ENCODE data around the gene IGSF21. TPM values are rescaled to one million over a fixed set of nuclear protein-coding genes. Genes with fewer than 3 reads are reported as not detected.

Gene IGSF21
- polyA plus RNA-seq, 3 donors = not detected

DNA sequence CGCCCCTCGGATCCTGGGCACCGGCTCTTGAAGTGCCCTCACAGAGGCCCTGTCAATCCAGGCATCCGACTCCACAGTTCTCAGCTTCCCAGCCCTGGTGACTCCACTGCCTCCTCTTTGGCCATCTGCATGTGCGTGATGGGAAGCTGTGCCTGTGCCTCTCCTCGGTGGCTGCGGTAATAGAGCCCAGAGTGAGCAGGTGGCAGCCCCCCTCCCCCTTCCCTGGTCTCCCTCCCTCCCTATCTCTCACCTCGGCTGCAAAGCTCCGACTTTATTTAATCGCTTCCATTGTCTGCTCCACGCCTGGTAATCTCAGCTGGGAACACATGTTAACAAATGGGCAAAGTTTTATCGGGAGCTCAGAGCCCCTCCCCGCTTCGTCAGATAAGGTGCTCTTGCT, 91.9 kb downstream of the IGSF21 start:
- H3K27me3 ChIP-seq (ENCODE audit: control insufficient read depth in 2 of 2, insufficient read depth in 2 of 2, low read length in 2 of 2) = peaks cover 6 to 18% of the 10 kb centered on the region in 2 donors

DNA sequence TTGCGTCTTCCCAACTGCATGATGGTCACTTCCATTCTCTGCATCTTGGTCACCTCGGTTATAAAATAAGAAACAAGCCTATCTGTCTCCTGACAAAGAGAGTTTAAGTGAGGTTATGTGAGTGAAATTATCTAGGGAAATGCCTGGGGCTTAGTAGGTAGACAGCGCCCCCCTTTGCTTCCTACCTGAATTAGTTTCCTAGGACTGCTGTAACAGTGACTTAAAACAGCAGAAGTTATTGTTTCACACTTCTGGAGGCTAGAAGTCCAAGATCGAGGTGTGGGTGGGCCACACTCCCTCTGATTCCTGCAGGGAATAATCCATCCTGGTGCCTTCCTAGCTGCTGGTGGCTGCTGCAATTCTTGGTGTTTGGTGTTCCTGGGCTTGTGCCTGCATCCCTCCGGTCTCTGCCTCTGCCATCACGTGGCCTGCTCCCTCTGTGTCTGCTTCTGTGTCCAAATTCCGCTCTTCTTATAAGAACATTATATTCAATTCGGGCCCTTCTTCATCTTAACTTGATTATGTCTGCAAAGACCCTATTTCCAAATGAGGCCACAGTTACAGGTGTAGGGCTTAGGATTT, 92.6 kb downstream of the IGSF21 start:
- Histone ChIP-seq H3K9ac (ENCODE audit: insufficient read depth, low read length, poor library complexity, severe bottlenecking) (no peak overlapping the region), H3K4me1 (ENCODE audit: control insufficient read depth in 1 of 2, insufficient read depth in 2 of 2, low read length in 2 of 2) (no peaks in the 10 kb centered on the region), H2AFZ (ENCODE audit: insufficient read depth, low read depth, low read length, poor library complexity, severe bottlenecking) (no peak overlapping the region), H4K20me1 (ENCODE audit: insufficient read depth, low read length) (no peaks in the 10 kb centered on the region), H3K9me3 (replicated peaks in 1 of 2; ENCODE audit: control insufficient read depth in 1 of 2, insufficient read depth in 1 of 2, low read length in 2 of 2) (no peaks in the 10 kb centered on the region), H3K36me3 (replicated peaks in 1 of 2; ENCODE audit: control insufficient read depth in 1 of 2, insufficient read depth in 2 of 2, low read length in 2 of 2) (no peaks in the 10 kb centered on the region), H3K27me3 (ENCODE audit: control insufficient read depth in 2 of 2, insufficient read depth in 2 of 2, low read length in 2 of 2) (peaks cover 6 to 18% of the 10 kb centered on the region in 2 donors), H3K27ac (ENCODE audit: low read depth in 1 of 2, low read length in 2 of 2) (no peak overlapping the region), H3K4me2 (replicated peaks; ENCODE audit: extremely low read depth, low read length, poor library complexity, severe bottlenecking) (no peak overlapping the region), H3K4me3 (replicated peaks in 1 of 3; ENCODE audit: low read depth in 2 of 3, low read length in 3 of 3) (no peak overlapping the region), H3K79me2 (ENCODE audit: insufficient read depth, low read length) (no peaks in the 10 kb centered on the region)
- Mint-ChIP-seq H3K9me3 (no peaks in the 10 kb centered on the region), H3K4me1 (no peaks in the 10 kb centered on the region), H3K27ac (no peak overlapping the region), H3K4me3 (no peak overlapping the region), H3K27me3 (ENCODE audit: low read depth in 3 of 3) (peaks cover 27 to 34% (median 31%) of the 10 kb centered on the region in 3 donors), H3K36me3 (no peaks in the 10 kb centered on the region)
- intact Hi-C loops (cut with micrococcal nuclease) = no loop called here
- 67% methylated on average over 4 of the region's 8 CpGs for WGBS (ENCODE audit: insufficient coverage)
- TF ChIP-seq, protein P1, sequence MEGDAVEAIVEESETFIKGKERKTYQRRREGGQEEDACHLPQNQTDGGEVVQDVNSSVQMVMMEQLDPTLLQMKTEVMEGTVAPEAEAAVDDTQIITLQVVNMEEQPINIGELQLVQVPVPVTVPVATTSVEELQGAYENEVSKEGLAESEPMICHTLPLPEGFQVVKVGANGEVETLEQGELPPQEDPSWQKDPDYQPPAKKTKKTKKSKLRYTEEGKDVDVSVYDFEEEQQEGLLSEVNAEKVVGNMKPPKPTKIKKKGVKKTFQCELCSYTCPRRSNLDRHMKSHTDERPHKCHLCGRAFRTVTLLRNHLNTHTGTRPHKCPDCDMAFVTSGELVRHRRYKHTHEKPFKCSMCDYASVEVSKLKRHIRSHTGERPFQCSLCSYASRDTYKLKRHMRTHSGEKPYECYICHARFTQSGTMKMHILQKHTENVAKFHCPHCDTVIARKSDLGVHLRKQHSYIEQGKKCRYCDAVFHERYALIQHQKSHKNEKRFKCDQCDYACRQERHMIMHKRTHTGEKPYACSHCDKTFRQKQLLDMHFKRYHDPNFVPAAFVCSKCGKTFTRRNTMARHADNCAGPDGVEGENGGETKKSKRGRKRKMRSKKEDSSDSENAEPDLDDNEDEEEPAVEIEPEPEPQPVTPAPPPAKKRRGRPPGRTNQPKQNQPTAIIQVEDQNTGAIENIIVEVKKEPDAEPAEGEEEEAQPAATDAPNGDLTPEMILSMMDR (IDR thresholded peaks at IDR 0.05) = no peak
- no peak for DNase-seq

More for the DNA sequence above, 91.9 kb downstream of the IGSF21 start:
- no peak overlapping the region for H3K4me2 ChIP-seq (replicated peaks; ENCODE audit: extremely low read depth, low read length, poor library complexity, severe bottlenecking)
- Mint-ChIP-seq H3K27me3 (ENCODE audit: low read depth in 3 of 3) (peaks cover 29 to 37% (median 30%) of the 10 kb centered on the region in 3 donors), H3K36me3 (no peaks in the 10 kb centered on the region), H3K27ac (peak overlapping the region in 1 of 7 donors; percentile 16), H3K9me3 (no peaks in the 10 kb centered on the region), H3K4me1 (no peaks in the 10 kb centered on the region), H3K4me3 (no peak overlapping the region)
- H3K79me2 ChIP-seq (ENCODE audit: insufficient read depth, low read length) = no peaks in the 10 kb centered on the region
- no peak overlapping the region for H3K4me3 ChIP-seq (replicated peaks in 1 of 3; ENCODE audit: low read depth in 2 of 3, low read length in 3 of 3)
- DNase-seq = no peak
- no peak overlapping the region for H2AFZ ChIP-seq (ENCODE audit: insufficient read depth, low read depth, low read length, poor library complexity, severe bottlenecking)
- no peaks in the 10 kb centered on the region for H4K20me1 ChIP-seq (ENCODE audit: insufficient read depth, low read length)
- WGBS (ENCODE audit: insufficient coverage) = 54% methylated on average over 12 of the region's 14 CpGs
- H3K9ac ChIP-seq (ENCODE audit: insufficient read depth, low read length, poor library complexity, severe bottlenecking) = no peak overlapping the region
- intact Hi-C loops (cut with micrococcal nuclease) = no loop called here
- no peaks in the 10 kb centered on the region for H3K4me1 ChIP-seq (ENCODE audit: control insufficient read depth in 1 of 2, insufficient read depth in 2 of 2, low read length in 2 of 2)
- TF ChIP-seq, protein P1 (IDR thresholded peaks at IDR 0.05) = no peak
- no peak overlapping the region for H3K27ac ChIP-seq (ENCODE audit: low read depth in 1 of 2, low read length in 2 of 2)
- H3K36me3 ChIP-seq (replicated peaks in 1 of 2; ENCODE audit: control insufficient read depth in 1 of 2, insufficient read depth in 2 of 2, low read length in 2 of 2) = no peaks in the 10 kb centered on the region
- no peaks in the 10 kb centered on the region for H3K9me3 ChIP-seq (replicated peaks in 1 of 2; ENCODE audit: control insufficient read depth in 1 of 2, insufficient read depth in 1 of 2, low read length in 2 of 2)
